WERI-Rb-1 (cell line): ENCODE data around the gene SPATA33.
"Not testable (repeated sequence)": the region's sequence is repeated elsewhere in the genome, so short reads cannot be mapped to it uniquely, and the experiment has no call there.

Source experiments
- DNase-seq: peaks from one replicate; pipeline ENCODE4 v3.0.0-alpha.2; 2020
- H3K27ac ChIP-seq: fragments of 250-450 bp; sonication (Bioruptor Pico); 2 replicates; pipeline ENCODE4 v1.5.1; 2020; ENCODE audit warnings: mild to moderate bottlenecking, moderate library complexity
- H3K27me3 ChIP-seq: fragments of 250-450 bp; sonication (Bioruptor Pico); 2 replicates; pipeline ENCODE4 v1.5.1; 2021; ENCODE audit warnings: mild to moderate bottlenecking, low read depth, moderate library complexity; ENCODE audit not compliant: insufficient read depth, severe bottlenecking
- H3K36me3 ChIP-seq: fragments of 250-450 bp; sonication (Bioruptor Pico); 2 replicates; pipeline ENCODE4 v1.5.1; 2020; ENCODE audit warnings: mild to moderate bottlenecking, moderate library complexity
- H3K4me3 ChIP-seq: 2 replicates; pipeline ENCODE4 v1.5.1; 2011; ENCODE audit warnings: low read depth, mild to moderate bottlenecking, control low read depth, low read length
- H3K9me3 ChIP-seq: fragments of 250-450 bp; sonication (Bioruptor Pico); 2 replicates; pipeline ENCODE4 v1.5.1; 2021; ENCODE audit warnings: mild to moderate bottlenecking, moderate library complexity; ENCODE audit not compliant: severe bottlenecking
- CTCF ChIP-seq: IDR thresholded peaks from 2 replicates; pipeline ENCODE4 v1.5.1; 2011; ENCODE audit warnings: low read depth, mild to moderate bottlenecking, control low read depth, inconsistent platforms, low read length

Gene SPATA33

GRCh38 chr16:89696670-89697128 lies 39.1 kb downstream of the SPATA33 start:
- Histone ChIP-seq H3K27ac (peak overlapping the region; percentile 23; the same call in 1 of the 2 replicates), H3K9me3 (no peaks in the 10 kb centered on the region), H3K36me3 (no peaks in the 10 kb centered on the region; the same call in 1 of the 2 replicates), H3K27me3 (no peaks in the 10 kb centered on the region), H3K4me3 (no peak overlapping the region)
- TF ChIP-seq CTCF = no peak
- no peak for DNase-seq

- TF ChIP-seq CTCF = peak; percentile 45; the same call in 1 of the 2 replicates
- H3K27me3 ChIP-seq = no peaks in the 10 kb centered on the region
- peak overlapping the region; percentile 29; the same call in 1 of the 2 replicates for H3K27ac ChIP-seq
- H3K4me3 ChIP-seq = no peak overlapping the region
- DNase-seq = peak; percentile 49
- no peaks in the 10 kb centered on the region for H3K9me3 ChIP-seq
- H3K36me3 ChIP-seq = no peaks in the 10 kb centered on the region; the same call in 1 of the 2 replicates
These were observed 39.6 kb downstream of the SPATA33 start for GRCh38 chr16:89697161-89697615.

GRCh38 chr16:89697616-89698331 lies 40.1 kb downstream of the SPATA33 start:
- no peak overlapping the region for H3K4me3 ChIP-seq
- no peaks in the 10 kb centered on the region for H3K9me3 ChIP-seq
- no peak for DNase-seq
- TF ChIP-seq CTCF = no peak
- no peaks in the 10 kb centered on the region; the same call in 1 of the 2 replicates for H3K36me3 ChIP-seq
- H3K27me3 ChIP-seq = no peaks in the 10 kb centered on the region
- H3K27ac ChIP-seq = peak overlapping the region; percentile 29; the same call in 1 of the 2 replicates

- H3K36me3 ChIP-seq, H3K27ac ChIP-seq: not testable (repeated sequence)
These were observed 41.1 kb downstream of the SPATA33 start for GRCh38 chr16:89698717-89699116.

GRCh38 chr16:89699629-89700099 lies 42.0 kb downstream of the SPATA33 start:
- not testable (repeated sequence) for H3K36me3 ChIP-seq, H3K27me3 ChIP-seq, H3K4me3 ChIP-seq, DNase-seq, H3K9me3 ChIP-seq
- peak overlapping the region; percentile 29; the same call in 1 of the 2 replicates for H3K27ac ChIP-seq

More at GRCh38 chr16:89698717-89699116, 41.1 kb downstream of the SPATA33 start:
- not testable (repeated sequence) for DNase-seq, H3K4me3 ChIP-seq, H3K27me3 ChIP-seq, H3K9me3 ChIP-seq

- H3K27ac ChIP-seq = peak overlapping the region; percentile 56
These were observed 42.5 kb downstream of the SPATA33 start for GRCh38 chr16:89700100-89700648.

More at GRCh38 chr16:89700100-89700648, 42.5 kb downstream of the SPATA33 start:
- peak; percentile 60 for TF ChIP-seq CTCF
- Histone ChIP-seq H3K9me3 (no peaks in the 10 kb centered on the region), H3K4me3 (peak overlapping the region; percentile 55), H3K27me3 (no peaks in the 10 kb centered on the region), H3K36me3 (no peaks in the 10 kb centered on the region)
- peak; percentile 95 for DNase-seq
